Neuronal stem cell (in vitro differentiated cells): ENCODE data around the gene KDM1A.
"Not testable (repeated sequence)": the region's sequence is repeated elsewhere in the genome, so short reads cannot be mapped to it uniquely, and the experiment has no call there.

ENCODE experiments used
- DNase-seq: peaks from one replicate; pipeline ENCODE4 v3.0.0-alpha.2; 2013; ENCODE audit warnings: low spot score
- H2AFZ ChIP-seq: one replicate; pipeline ENCODE4 v1.6.1; 2013; ENCODE audit warnings: mild to moderate bottlenecking, low read length, inconsistent platforms
- H2AK5ac ChIP-seq: 2 replicates; pipeline ENCODE4 v1.6.1; 2013; ENCODE audit warnings: low read depth, mild to moderate bottlenecking, inconsistent platforms, low read length, moderate library complexity, mixed read lengths
- H2BK120ac ChIP-seq: 2 replicates; pipeline ENCODE4 v1.6.1; 2013; ENCODE audit warnings: low read depth, mild to moderate bottlenecking, inconsistent platforms, low read length, moderate library complexity, mixed read lengths
- H2BK12ac ChIP-seq: one replicate; pipeline ENCODE4 v1.6.1; 2013; ENCODE audit warnings: low read length, inconsistent platforms
- H2BK15ac ChIP-seq: 2 replicates; pipeline ENCODE4 v1.6.1; 2013; ENCODE audit warnings: mild to moderate bottlenecking, low read length, inconsistent platforms, mixed read lengths
- H2BK5ac ChIP-seq: one replicate; pipeline ENCODE4 v1.6.1; 2013; ENCODE audit warnings: inconsistent platforms, mild to moderate bottlenecking, low read length, moderate library complexity
- H3K14ac ChIP-seq: one replicate; pipeline ENCODE4 v1.6.1; 2013; ENCODE audit warnings: low read length, inconsistent platforms
- H3K18ac ChIP-seq: 2 replicates; pipeline ENCODE4 v1.6.1; 2013; ENCODE audit warnings: low read length, inconsistent platforms
- H3K23ac ChIP-seq: 2 replicates; pipeline ENCODE4 v1.6.1; 2013; ENCODE audit warnings: low read depth, mild to moderate bottlenecking, mixed read lengths, low read length, inconsistent platforms; ENCODE audit not compliant: poor library complexity
- H3K27ac ChIP-seq: replicated peaks from 3 replicates; pipeline ENCODE4 v1.5.1; 2013; ENCODE audit warnings: low read length, inconsistent platforms
- H3K27me3 ChIP-seq, 3 experiments: 2 replicates each; pipeline ENCODE4 v1.6.1; 2013; ENCODE audit warnings: low read length in 3 of 3, mild to moderate bottlenecking in 2 of 3, inconsistent platforms in 1 of 3, low read depth in 1 of 3, mixed read lengths in 1 of 3, moderate library complexity in 1 of 3; ENCODE audit not compliant: control insufficient read depth in 3 of 3, insufficient read depth in 3 of 3
- H3K36me3 ChIP-seq, 2 donors: replicated peaks in 1 of 2; 2 replicates each; pipeline ENCODE4 v1.6.1; 2013; ENCODE audit warnings: low read length in 2 of 2; ENCODE audit not compliant: control insufficient read depth in 2 of 2, insufficient read depth in 2 of 2
- H3K4ac ChIP-seq: 2 replicates; pipeline ENCODE4 v1.6.1; 2013; ENCODE audit warnings: inconsistent platforms, mild to moderate bottlenecking, low read length, moderate library complexity
- H3K4me1 ChIP-seq, 2 donors: 1 replicate in 1 of 2; 2 replicates in 1 of 2; pipeline ENCODE4 v1.6.1; 2013; ENCODE audit warnings: low read length in 2 of 2, low read depth in 1 of 2; ENCODE audit not compliant: control insufficient read depth in 2 of 2, insufficient read depth in 1 of 2
- H3K4me2 ChIP-seq: one replicate; pipeline ENCODE4 v1.6.1; 2013; ENCODE audit warnings: mild to moderate bottlenecking, low read length, inconsistent platforms; ENCODE audit not compliant: insufficient read depth, poor library complexity, severe bottlenecking
- H3K4me3 ChIP-seq, 2 donors: 2 replicates each; pipeline ENCODE4 v1.5.1; 2013; ENCODE audit warnings: low read length in 2 of 2, mild to moderate bottlenecking in 2 of 2, inconsistent platforms in 1 of 2, moderate library complexity in 1 of 2
- H3K79me1 ChIP-seq: one replicate; pipeline ENCODE4 v1.6.1; 2013; ENCODE audit warnings: low read depth, mild to moderate bottlenecking, inconsistent platforms, low read length, moderate library complexity
- H3K9ac ChIP-seq: one replicate; pipeline ENCODE4 v1.6.1; 2013; ENCODE audit warnings: mild to moderate bottlenecking, low read depth, low read length, inconsistent platforms; ENCODE audit not compliant: poor library complexity
- H3K9me3 ChIP-seq, 2 donors: replicated peaks in 1 of 2; 2 replicates each; pipeline versions ENCODE3 to v1.6.1; 2013; ENCODE audit warnings: low read length in 2 of 2, mild to moderate bottlenecking in 2 of 2, inconsistent platforms in 1 of 2, low read depth in 1 of 2, mixed read lengths in 1 of 2, moderate library complexity in 1 of 2; ENCODE audit not compliant: control insufficient read depth in 2 of 2, insufficient read depth in 1 of 2
- H4K8ac ChIP-seq: one replicate; pipeline ENCODE4 v1.6.1; 2013; ENCODE audit warnings: low read depth, mild to moderate bottlenecking, inconsistent platforms, low read length, moderate library complexity
- H4K91ac ChIP-seq: one replicate; pipeline ENCODE4 v1.6.1; 2013; ENCODE audit warnings: low read length, low read depth, mild to moderate bottlenecking, inconsistent platforms; ENCODE audit not compliant: poor library complexity
- WGBS, 2 donors: extraction: QIAGEN DNeasy Blood & Tissue Kit; methylation state at CpG; one replicate each; pipeline ENCODE4 v1.1.7; 2013; ENCODE audit warnings: missing lambda C conversion rate in 2 of 2, mixed read lengths in 1 of 2; ENCODE audit not compliant: insufficient read length in 2 of 2, insufficient replicate concordance in 1 of 2; ENCODE audit errors: extremely low coverage in 2 of 2; 5-methylcytosine and 5-hydroxymethylcytosine counted together

The KDM1A gene

GRCh38 chr1:23002218-23002617 lies 17.1 kb upstream of the KDM1A start:
- H3K18ac ChIP-seq, H2BK5ac ChIP-seq, H3K4me1 ChIP-seq, H3K14ac ChIP-seq, H2AFZ ChIP-seq, H2BK120ac ChIP-seq, DNase-seq, H3K79me1 ChIP-seq, H2BK15ac ChIP-seq, H3K23ac ChIP-seq, H2BK12ac ChIP-seq, H3K4ac ChIP-seq, H3K9ac ChIP-seq, H3K36me3 ChIP-seq, H3K4me2 ChIP-seq, H2AK5ac ChIP-seq, H3K4me3 ChIP-seq, H3K9me3 ChIP-seq, H3K27ac ChIP-seq, H4K8ac ChIP-seq, H4K91ac ChIP-seq: not testable (repeated sequence)
- no CpG with 5 or more reads among the region's 7 CpGs for WGBS, 2 donors
- H3K27me3 ChIP-seq, result peaks cover 0 to 20% (median 0%) of the 10 kb centered on the region in 3 experiments

GRCh38 chr1:23004112-23004511 lies 15.2 kb upstream of the KDM1A start:
- H2BK12ac ChIP-seq, result no peak overlapping the region
- H3K4me1 ChIP-seq, result peaks cover 0 to 5% of the 10 kb centered on the region in 2 donors
- peaks cover 0 to 20% (median 0%) of the 10 kb centered on the region in 3 experiments for H3K27me3 ChIP-seq

GRCh38 chr1:23004769-23005168 lies 14.5 kb upstream of the KDM1A start:
- DNase-seq, H3K27ac ChIP-seq, H3K4ac ChIP-seq: not testable (repeated sequence)

More at GRCh38 chr1:23004112-23004511, 15.2 kb upstream of the KDM1A start:
- H3K27ac ChIP-seq, result no peak overlapping the region
- no peak overlapping the region for H2BK5ac ChIP-seq
- H3K14ac ChIP-seq, result no peak overlapping the region
- no peak overlapping the region for H2BK120ac ChIP-seq
- no peak overlapping the region for H3K23ac ChIP-seq
- WGBS, 2 donors, result no CpG with 5 or more reads among the region's 3 CpGs
- no peak overlapping the region for H3K18ac ChIP-seq
- no peaks in the 10 kb centered on the region for H3K36me3 ChIP-seq
- no peaks in the 10 kb centered on the region for H3K79me1 ChIP-seq
- no peak overlapping the region for H4K91ac ChIP-seq
- no peak overlapping the region for H2AFZ ChIP-seq
- no peak overlapping the region for H4K8ac ChIP-seq
- H3K9ac ChIP-seq, result no peak overlapping the region
- no peak overlapping the region for H3K4me2 ChIP-seq
- no peak for DNase-seq
- no peak overlapping the region for H3K4ac ChIP-seq
- peaks cover 0 to 1% of the 10 kb centered on the region in 2 donors for H3K9me3 ChIP-seq
- no peak overlapping the region for H3K4me3 ChIP-seq
- H2AK5ac ChIP-seq, result no peak overlapping the region
- no peak overlapping the region for H2BK15ac ChIP-seq

GRCh38 chr1:23007106-23007505 lies 12.2 kb upstream of the KDM1A start:
- Histone ChIP-seq H3K4me3 (no peak overlapping the region), H3K36me3 (no peaks in the 10 kb centered on the region), H2BK120ac (no peak overlapping the region), H3K27ac (no peak overlapping the region), H3K9me3 (peaks cover 0 to 1% of the 10 kb centered on the region in 2 donors), H3K4me1 (peaks cover 0 to 5% of the 10 kb centered on the region in 2 donors), H3K4me2 (no peak overlapping the region), H3K23ac (no peak overlapping the region), H4K8ac (no peak overlapping the region), H2AFZ (no peak overlapping the region), H2BK5ac (no peak overlapping the region), H3K9ac (no peak overlapping the region), H4K91ac (no peak overlapping the region), H2BK15ac (no peak overlapping the region), H2AK5ac (no peak overlapping the region), H3K27me3 (peaks cover 0 to 10% (median 0%) of the 10 kb centered on the region in 3 experiments), H3K18ac (no peak overlapping the region), H3K14ac (no peak overlapping the region), H3K4ac (no peak overlapping the region), H2BK12ac (no peak overlapping the region), H3K79me1 (no peaks in the 10 kb centered on the region)
- no CpG with 5 or more reads among the region's 4 CpGs for WGBS, 2 donors
- DNase-seq, result no peak

More at GRCh38 chr1:23004769-23005168, 14.5 kb upstream of the KDM1A start:
- H2BK120ac ChIP-seq, H3K79me1 ChIP-seq, H3K4me1 ChIP-seq, H2BK15ac ChIP-seq, H3K14ac ChIP-seq, H2BK5ac ChIP-seq, H2AK5ac ChIP-seq, H3K4me2 ChIP-seq, H4K91ac ChIP-seq, H2AFZ ChIP-seq, H3K9me3 ChIP-seq, H3K23ac ChIP-seq, H4K8ac ChIP-seq, H3K18ac ChIP-seq, H3K36me3 ChIP-seq, H3K9ac ChIP-seq, H3K4me3 ChIP-seq, H2BK12ac ChIP-seq: not testable (repeated sequence)
- peaks cover 0 to 20% (median 0%) of the 10 kb centered on the region in 3 experiments for H3K27me3 ChIP-seq
- no CpG with 5 or more reads among the region's 3 CpGs for WGBS, 2 donors
